Effector memory CD4-positive, alpha-beta T cell (primary cell): Measurements from ENCODE around the gene ARHGEF11.
A peak's percentile ranks its signal among the peaks of the same experiment; 100 is the strongest.
"Not testable (repeated sequence)": the region's sequence is repeated elsewhere in the genome, so short reads cannot be mapped to it uniquely, and the experiment has no call there.

ENCODE experiments used
- DNase-seq, 3 donors: peaks; one replicate each; pipeline ENCODE4 v3.0.0-alpha.2; 2020
- H3K27ac ChIP-seq: 2 replicates; pipeline ENCODE4 v1.7.0; 2013; ENCODE audit warnings: mild to moderate bottlenecking, low read length, moderate library complexity; ENCODE audit not compliant: insufficient read depth, poor library complexity, severe bottlenecking
- H3K27me3 ChIP-seq: replicated peaks from 2 replicates; pipeline ENCODE4 v1.7.0; 2013; ENCODE audit warnings: mild to moderate bottlenecking, low read length; ENCODE audit not compliant: insufficient read depth, control insufficient read depth, poor library complexity, severe bottlenecking
- H3K36me3 ChIP-seq: 2 replicates; pipeline ENCODE4 v1.7.0; 2013; ENCODE audit warnings: mild to moderate bottlenecking, low read length, moderate library complexity; ENCODE audit not compliant: control insufficient read depth, insufficient read depth
- H3K4me1 ChIP-seq: 2 replicates; pipeline ENCODE4 v1.7.0; 2013; ENCODE audit warnings: low read length, mild to moderate bottlenecking; ENCODE audit not compliant: control insufficient read depth, insufficient read depth, poor library complexity, severe bottlenecking
- H3K4me3 ChIP-seq: 2 replicates; pipeline ENCODE4 v1.7.0; 2013; ENCODE audit warnings: low read length, low read depth, mild to moderate bottlenecking; ENCODE audit not compliant: insufficient read depth, poor library complexity, severe bottlenecking
- H3K9me3 ChIP-seq: 2 replicates; pipeline ENCODE4 v1.7.0; 2013; ENCODE audit warnings: mild to moderate bottlenecking, low read length, moderate library complexity; ENCODE audit not compliant: control insufficient read depth

Gene ARHGEF11

DNA sequence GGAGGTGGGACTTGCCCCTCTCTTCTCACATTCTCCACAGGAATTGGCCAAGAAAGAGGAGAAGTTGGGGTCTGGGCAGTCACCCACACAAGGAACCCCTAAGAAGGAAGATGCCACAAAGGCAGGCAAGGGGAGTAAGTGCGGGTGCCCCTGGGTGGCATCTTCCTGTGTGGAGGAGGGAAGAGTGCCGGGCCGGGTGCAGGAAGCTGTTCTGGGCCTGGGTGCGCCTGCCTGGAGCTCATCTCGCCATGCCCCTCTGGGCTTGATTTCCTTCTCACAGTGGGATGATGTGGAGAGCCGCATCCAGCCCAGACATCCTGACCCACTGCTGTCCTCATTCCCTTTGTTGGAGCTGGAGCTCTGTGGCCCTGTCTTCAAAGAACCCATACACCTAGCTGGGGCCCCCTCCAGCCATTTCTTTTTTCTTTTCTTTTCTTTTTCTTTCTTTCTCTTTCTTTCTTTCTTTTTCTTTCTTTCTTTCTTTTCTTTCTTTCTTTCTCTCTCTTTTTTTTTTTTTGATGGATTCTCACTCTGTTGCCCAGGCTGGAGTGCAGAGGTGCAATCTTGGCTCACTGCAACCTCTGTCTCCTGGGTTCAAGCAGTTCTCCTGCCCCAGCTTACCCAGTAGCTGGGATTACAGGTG is 115.8 kb downstream of the ARHGEF11 start:
- no peak for DNase-seq
- no peak overlapping the region for H3K27ac ChIP-seq
- H3K36me3 ChIP-seq = no peaks in the 10 kb centered on the region
- peaks cover 12% of the 10 kb centered on the region for H3K4me1 ChIP-seq
- no peak overlapping the region for H3K4me3 ChIP-seq
- no peaks in the 10 kb centered on the region for H3K9me3 ChIP-seq
- H3K27me3 ChIP-seq = peaks cover 29% of the 10 kb centered on the region

DNA sequence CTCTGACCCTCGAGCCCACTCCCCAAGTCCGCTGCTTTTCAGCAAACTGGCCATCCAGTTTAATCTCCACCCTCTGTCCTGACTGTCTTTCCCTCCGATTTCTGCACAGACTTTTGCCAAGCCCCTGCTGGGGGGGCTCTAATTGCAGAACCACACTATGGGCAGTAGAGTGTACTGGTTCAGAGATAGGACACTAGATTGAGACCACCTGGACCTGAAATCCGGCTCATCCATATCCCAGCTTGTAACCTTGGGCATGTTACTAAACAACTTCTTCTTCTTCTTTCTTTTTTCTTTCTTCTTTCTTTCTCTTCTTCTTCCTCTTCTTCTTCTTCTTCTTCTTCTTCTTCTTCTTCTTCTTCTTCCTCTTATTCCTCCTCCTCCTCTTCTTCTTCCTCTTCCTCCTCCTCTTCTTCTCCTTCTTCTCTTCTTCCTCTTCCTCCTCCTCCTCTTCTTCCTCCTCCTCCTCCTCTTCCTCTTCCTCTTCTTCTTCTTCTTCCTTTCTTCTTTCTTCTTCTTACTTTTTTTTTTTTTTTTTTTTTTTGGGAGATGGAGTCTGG is 117.4 kb downstream of the ARHGEF11 start:
- Histone ChIP-seq H3K36me3 (no peaks in the 10 kb centered on the region), H3K27ac (no peak overlapping the region), H3K4me3 (no peak overlapping the region), H3K4me1 (peaks cover 22% of the 10 kb centered on the region), H3K9me3 (no peaks in the 10 kb centered on the region), H3K27me3 (peaks cover 45% of the 10 kb centered on the region)
- no peak for DNase-seq

GRCh38 chr1:156927215-156928042 is 118.1 kb downstream of the ARHGEF11 start:
- H3K27ac ChIP-seq = no peak overlapping the region
- peaks cover 52% of the 10 kb centered on the region for H3K27me3 ChIP-seq

DNA sequence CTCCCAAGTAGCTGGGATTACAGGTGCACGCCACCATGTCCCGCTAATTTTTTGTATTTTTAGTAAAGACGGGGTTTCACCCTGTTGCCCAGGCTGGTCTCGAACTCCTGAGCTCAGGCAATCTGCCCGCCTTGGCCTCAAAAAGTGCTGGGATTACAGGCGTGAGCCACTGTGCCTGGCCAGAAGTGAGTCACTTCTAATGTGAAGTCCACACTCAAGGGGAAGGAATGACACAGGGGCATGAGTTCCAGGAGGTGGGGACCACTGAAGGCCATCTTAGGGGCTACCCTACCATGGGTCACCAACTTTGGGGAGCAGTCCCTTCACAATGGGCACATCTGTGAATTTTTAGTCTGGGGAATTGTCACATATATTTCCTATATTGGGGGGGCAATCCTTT is 118.8 kb downstream of the ARHGEF11 start:
- H3K36me3 ChIP-seq, H3K4me3 ChIP-seq, DNase-seq, H3K27ac ChIP-seq, H3K9me3 ChIP-seq: not testable (repeated sequence)
- peaks cover 57% of the 10 kb centered on the region for H3K27me3 ChIP-seq
- H3K4me1 ChIP-seq = peaks cover 22% of the 10 kb centered on the region

More at GRCh38 chr1:156927215-156928042, 118.1 kb downstream of the ARHGEF11 start:
- Histone ChIP-seq H3K36me3 (no peaks in the 10 kb centered on the region), H3K4me3 (peak overlapping the region; percentile 16), H3K4me1 (peaks cover 22% of the 10 kb centered on the region), H3K9me3 (no peaks in the 10 kb centered on the region)
- DNase-seq = peak; percentile 16 to 46 (median 31)

DNA sequence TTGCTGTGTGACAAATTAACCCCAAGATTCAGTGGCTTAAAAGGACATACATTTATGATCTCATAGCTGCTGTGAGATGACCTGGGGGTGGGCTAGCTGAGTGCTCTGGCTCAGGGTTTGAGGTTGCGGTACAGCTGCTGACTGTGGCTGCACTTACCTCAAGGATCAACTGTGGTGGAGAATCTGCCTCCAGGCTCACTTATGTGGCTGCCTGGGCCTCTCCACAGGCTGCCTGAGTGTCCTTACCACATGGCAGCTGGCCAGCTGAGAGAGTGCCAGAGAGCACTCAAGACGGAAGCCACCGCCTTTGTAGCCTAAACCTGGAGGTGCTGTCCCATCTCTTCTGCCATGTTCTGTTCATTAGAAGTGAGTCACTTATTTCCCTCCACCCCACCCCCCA is 119.4 kb downstream of the ARHGEF11 start:
- Histone ChIP-seq H3K4me3 (no peak overlapping the region), H3K9me3 (no peaks in the 10 kb centered on the region), H3K27ac (no peak overlapping the region), H3K36me3 (no peaks in the 10 kb centered on the region), H3K27me3 (peaks cover 62% of the 10 kb centered on the region), H3K4me1 (peaks cover 22% of the 10 kb centered on the region)
- DNase-seq = no peak

DNA sequence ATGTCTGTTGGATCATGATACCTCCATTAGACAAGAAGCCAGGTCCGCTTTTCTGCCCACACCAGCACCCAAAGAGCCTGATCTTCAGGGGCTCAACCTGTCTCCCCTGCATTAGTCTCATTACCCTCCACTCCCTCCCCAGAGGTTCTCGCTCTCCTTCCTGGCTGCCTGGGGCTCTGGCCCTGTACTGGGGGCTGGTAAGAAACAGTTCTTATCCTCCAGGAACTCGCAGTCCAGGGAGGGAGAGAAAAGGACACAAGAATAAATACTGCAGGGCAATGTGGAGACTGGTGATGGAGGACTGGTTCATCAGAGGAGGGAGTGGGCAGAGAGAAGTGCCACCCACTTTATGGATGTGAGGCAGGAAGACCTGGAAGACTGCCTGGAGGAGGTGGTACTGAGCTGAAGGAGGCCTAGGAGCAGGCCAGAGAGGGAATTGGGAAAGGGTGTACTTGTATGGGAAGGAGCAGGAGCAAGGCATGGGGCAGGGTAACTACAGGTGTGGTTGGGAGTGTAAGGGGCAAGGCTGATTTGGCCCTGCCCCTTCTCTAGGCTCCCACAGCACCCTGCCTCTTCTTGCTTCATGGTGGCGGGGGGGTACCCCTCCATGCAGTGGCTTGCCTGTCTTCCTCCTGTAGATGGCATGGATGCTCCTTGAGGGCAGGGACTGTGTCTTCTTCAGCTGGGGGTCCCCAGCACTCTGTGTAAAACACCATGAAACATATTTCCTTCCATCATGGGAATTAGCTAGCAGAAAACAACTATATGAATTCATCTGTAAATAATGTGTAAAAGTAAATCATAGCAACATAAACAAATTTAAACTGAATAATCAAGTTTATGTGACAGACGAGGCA is 120.2 kb downstream of the ARHGEF11 start:
- no peak for DNase-seq
- Histone ChIP-seq H3K4me1 (peaks cover 22% of the 10 kb centered on the region), H3K4me3 (no peak overlapping the region), H3K27ac (no peak overlapping the region), H3K27me3 (peaks cover 70% of the 10 kb centered on the region), H3K36me3 (no peaks in the 10 kb centered on the region), H3K9me3 (no peaks in the 10 kb centered on the region)

GRCh38 chr1:156924478-156925153 is 120.9 kb downstream of the ARHGEF11 start:
- Histone ChIP-seq H3K4me3 (no peak overlapping the region), H3K9me3 (no peaks in the 10 kb centered on the region), H3K36me3 (no peaks in the 10 kb centered on the region), H3K27me3 (peaks cover 76% of the 10 kb centered on the region), H3K27ac (no peak overlapping the region), H3K4me1 (peaks cover 22% of the 10 kb centered on the region)
- no peak for DNase-seq

- H3K4me3 ChIP-seq = no peak overlapping the region
- no peaks in the 10 kb centered on the region for H3K36me3 ChIP-seq
- no peak overlapping the region for H3K27ac ChIP-seq
- peaks cover 74% of the 10 kb centered on the region for H3K27me3 ChIP-seq
- no peaks in the 10 kb centered on the region for H3K9me3 ChIP-seq
- peaks cover 22% of the 10 kb centered on the region for H3K4me1 ChIP-seq
- DNase-seq = no peak
Measured at GRCh38 chr1:156923670-156924477, 121.7 kb downstream of the ARHGEF11 start.
